Liver (tissue), 9 donors: ENCODE measurements around the gene PDE4D. TPM values are rescaled to one million over a fixed set of nuclear protein-coding genes. Genes with fewer than 3 reads are reported as not detected.

ENCODE experiments used
- DNase-seq: peaks from one replicate; pipeline ENCODE4 v3.0.0-alpha.2; 2017; ENCODE audit warnings: low spot score
- H3K27ac ChIP-seq, 2 donors: one replicate each; pipeline ENCODE4 v1.7.0; 2013; ENCODE audit warnings: inconsistent platforms in 2 of 2, low read length in 2 of 2, control low read depth in 1 of 2, low read depth in 1 of 2, mild to moderate bottlenecking in 1 of 2
- H3K27me3 ChIP-seq, 4 donors: one replicate each; pipeline versions ENCODE4 v1.6.1 to v1.7.0; 2013; ENCODE audit warnings: low read length in 3 of 4, inconsistent platforms in 1 of 4, mild to moderate bottlenecking in 1 of 4, moderate library complexity in 1 of 4; ENCODE audit not compliant: control insufficient read depth in 4 of 4, insufficient read depth in 4 of 4
- H3K36me3 ChIP-seq, 4 donors: one replicate each; pipeline versions ENCODE4 v1.6.1 to v1.7.0; 2013; ENCODE audit warnings: low read length in 3 of 4, mild to moderate bottlenecking in 3 of 4, low read depth in 1 of 4, moderate library complexity in 1 of 4; ENCODE audit not compliant: control insufficient read depth in 4 of 4, insufficient read depth in 3 of 4
- H3K4me1 ChIP-seq, 4 donors: one replicate each; pipeline versions ENCODE4 v1.6.1 to v1.7.0; 2013; ENCODE audit warnings: low read length in 3 of 4, mild to moderate bottlenecking in 3 of 4, moderate library complexity in 1 of 4; ENCODE audit not compliant: control insufficient read depth in 4 of 4, insufficient read depth in 4 of 4
- H3K4me3 ChIP-seq, 3 donors: one replicate each; pipeline versions ENCODE4 v1.6.1 to v1.7.0; 2013; ENCODE audit warnings: low read length in 3 of 3, control low read depth in 1 of 3, low read depth in 1 of 3, mild to moderate bottlenecking in 1 of 3
- H3K9ac ChIP-seq, 2 donors: one replicate each; pipeline ENCODE4 v1.7.0; 2013; ENCODE audit warnings: low read length in 2 of 2, mild to moderate bottlenecking in 2 of 2, moderate library complexity in 2 of 2, control low read depth in 1 of 2, low read depth in 1 of 2
- H3K9me3 ChIP-seq, 4 donors: one replicate each; pipeline versions ENCODE4 v1.6.1 to v1.7.0; 2013; ENCODE audit warnings: low read length in 3 of 4; ENCODE audit not compliant: control insufficient read depth in 4 of 4
- EGR1 ChIP-seq, 2 donors: IDR thresholded peaks; 2 replicates each; pipeline ENCODE4 v1.6.1; 2016 to 2018; ENCODE audit warnings: antibody characterized with exemption in 2 of 2, low read depth in 2 of 2
- FOXA1 ChIP-seq: IDR thresholded peaks from 2 replicates; pipeline ENCODE4 v1.6.1; 2016; ENCODE audit warnings: antibody characterized with exemption
- FOXA2 ChIP-seq: IDR thresholded peaks from 2 replicates; pipeline ENCODE4 v1.6.1; 2016; ENCODE audit warnings: antibody characterized with exemption
- GABPA ChIP-seq, 2 donors: IDR thresholded peaks in 1 of 2; conservative IDR thresholded peaks in 1 of 2; 2 replicates each; pipeline ENCODE4 v1.6.1; 2016; ENCODE audit warnings: antibody characterized with exemption in 2 of 2, mild to moderate bottlenecking in 1 of 2, moderate library complexity in 1 of 2
- HNF4A ChIP-seq, 2 donors: conservative IDR thresholded peaks; 2 replicates each; pipeline ENCODE4 v1.6.1; 2016; ENCODE audit warnings: antibody characterized with exemption in 2 of 2, mild to moderate bottlenecking in 2 of 2
- HNF4G ChIP-seq: IDR thresholded peaks from 2 replicates; pipeline ENCODE4 v1.6.1; 2016; ENCODE audit warnings: antibody characterized with exemption
- JUND ChIP-seq, 2 donors: IDR thresholded peaks; 2 replicates each; pipeline ENCODE4 v1.6.1; 2016; ENCODE audit warnings: antibody characterized with exemption in 2 of 2
- MAX ChIP-seq: IDR thresholded peaks from 2 replicates; pipeline ENCODE4 v1.6.1; 2016; ENCODE audit warnings: antibody characterized with exemption
- NR2F2 ChIP-seq: IDR thresholded peaks from 2 replicates; pipeline ENCODE4 v1.6.1; 2016; ENCODE audit warnings: antibody characterized with exemption
- RAD21 ChIP-seq, 2 donors: IDR thresholded peaks; 2 replicates each; pipeline ENCODE4 v1.6.1; 2016; ENCODE audit warnings: antibody characterized with exemption in 2 of 2, mild to moderate bottlenecking in 2 of 2
- REST ChIP-seq: IDR thresholded peaks from 2 replicates; pipeline ENCODE4 v1.6.1; 2016; ENCODE audit warnings: antibody characterized with exemption, mild to moderate bottlenecking
- RXRA ChIP-seq, 2 donors: IDR thresholded peaks; 2 replicates each; pipeline ENCODE4 v1.6.1; 2017 to 2018; ENCODE audit warnings: antibody characterized with exemption in 2 of 2, mild to moderate bottlenecking in 1 of 2
- SP1 ChIP-seq: IDR thresholded peaks from 2 replicates; pipeline ENCODE4 v1.6.1; 2018; ENCODE audit warnings: antibody characterized with exemption, mild to moderate bottlenecking
- TAF1 ChIP-seq: conservative IDR thresholded peaks from 2 replicates; pipeline ENCODE4 v1.6.1; 2016; ENCODE audit warnings: antibody characterized with exemption, mild to moderate bottlenecking
- YY1 ChIP-seq: IDR thresholded peaks from 2 replicates; pipeline ENCODE4 v1.6.1; 2016; ENCODE audit warnings: antibody characterized with exemption, mild to moderate bottlenecking
- ZBTB33 ChIP-seq: IDR thresholded peaks from 2 replicates; pipeline ENCODE4 v1.6.1; 2016; ENCODE audit warnings: antibody characterized with exemption
- WGBS: extraction: QIAGEN DNeasy Blood & Tissue Kit; methylation state at CpG from one replicate; pipeline ENCODE4 v1.1.7; 2013; 5-methylcytosine and 5-hydroxymethylcytosine counted together
- polyA plus RNA-seq, 2 donors: library from polyadenylated mRNA; stranded (reverse) in 1 of 2; unstranded in 1 of 2; fragments of 200-250 nt in 1 of 2; fragments of >200 nt in 1 of 2; fragmentation: Nextera tagmentation in 1 of 2; extraction: Ambion mirVana in 1 of 2; gene quantifications; one replicate each; pipeline versions ENCODE4 v1.2.1 to v1.2.3, GENCODE V29; 2013 to 2015
- total RNA-seq, 2 donors: library from RNA; depleted of rRNA; stranded (reverse); fragments of >200 nt; gene quantifications; one replicate each; pipeline ENCODE4 v1.2.3, GENCODE V29; 2014
- TF ChIP-seq, protein P1 (sequence below): fragments of 150-350 bp; IDR thresholded peaks from 2 replicates; pipeline ENCODE4 v1.5.1; 2017; ENCODE audit warnings: improper control_type of control experiment, low read depth, low read length; ENCODE audit not compliant: missing input control
- TF ChIP-seq, protein P2 (sequence below): IDR thresholded peaks from 2 replicates; pipeline ENCODE4 v1.6.1; 2016; ENCODE audit warnings: antibody characterized with exemption
- donor health status: healthy.
- donor health status: healthy.
- donor health status: healthy.
- donor health status: healthy.
- donor health status: healthy.

Gene PDE4D
- total and polyA plus RNA-seq, 4 donors = 0.67 to 11.9 (median 6.5) TPM

DNA sequence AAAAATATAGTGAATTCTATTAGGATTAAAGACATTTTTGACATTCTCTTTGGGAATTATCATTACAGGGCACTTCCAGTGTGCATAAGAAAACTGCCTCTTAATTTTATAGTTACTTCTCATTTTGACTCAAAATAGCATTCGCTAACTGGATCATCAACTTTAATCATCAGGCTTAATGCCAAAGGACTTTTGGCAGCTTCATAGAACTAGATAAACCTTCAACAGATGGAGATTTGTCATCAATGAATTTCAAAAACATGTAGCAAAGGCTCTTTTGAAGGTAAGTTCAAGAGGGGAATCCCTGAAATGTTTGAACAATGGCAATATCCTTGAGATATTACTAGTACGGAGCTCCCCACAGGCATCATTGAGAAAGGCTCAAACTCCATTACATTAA lies 447.2 kb downstream of the PDE4D start:
- peaks cover 0 to 4% (median 0%) of the 10 kb centered on the region in 4 donors for H3K4me1 ChIP-seq
- H3K4me3 ChIP-seq = no peak overlapping the region
- WGBS = 42% methylated on average over 2 of the region's 2 CpGs
- DNase-seq = no peak
- no peak overlapping the region for H3K27ac ChIP-seq
- no peaks in the 10 kb centered on the region for H3K27me3 ChIP-seq
- H3K9ac ChIP-seq = no peak overlapping the region
- TF ChIP-seq EGR1 (IDR thresholded peaks at IDR 0.05; ENCODE audit: low read depth in 2 of 2) (no peak), GABPA (IDR thresholded peaks at IDR 0.05 in 1 of 2, conservative IDR thresholded peaks at IDR 0.05 in 1 of 2) (no peak), RAD21 (IDR thresholded peaks at IDR 0.05) (no peak), NR2F2 (no peak), JUND (IDR thresholded peaks at IDR 0.05) (no peak), TAF1 (no peak), ZBTB33 (no peak), HNF4G (no peak), FOXA1 (no peak), REST (no peak), YY1 (no peak), FOXA2 (no peak), HNF4A (conservative IDR thresholded peaks at IDR 0.05) (no peak), MAX (no peak), RXRA (IDR thresholded peaks at IDR 0.05) (no peak), SP1 (no peak)
- TF ChIP-seq, protein P1, sequence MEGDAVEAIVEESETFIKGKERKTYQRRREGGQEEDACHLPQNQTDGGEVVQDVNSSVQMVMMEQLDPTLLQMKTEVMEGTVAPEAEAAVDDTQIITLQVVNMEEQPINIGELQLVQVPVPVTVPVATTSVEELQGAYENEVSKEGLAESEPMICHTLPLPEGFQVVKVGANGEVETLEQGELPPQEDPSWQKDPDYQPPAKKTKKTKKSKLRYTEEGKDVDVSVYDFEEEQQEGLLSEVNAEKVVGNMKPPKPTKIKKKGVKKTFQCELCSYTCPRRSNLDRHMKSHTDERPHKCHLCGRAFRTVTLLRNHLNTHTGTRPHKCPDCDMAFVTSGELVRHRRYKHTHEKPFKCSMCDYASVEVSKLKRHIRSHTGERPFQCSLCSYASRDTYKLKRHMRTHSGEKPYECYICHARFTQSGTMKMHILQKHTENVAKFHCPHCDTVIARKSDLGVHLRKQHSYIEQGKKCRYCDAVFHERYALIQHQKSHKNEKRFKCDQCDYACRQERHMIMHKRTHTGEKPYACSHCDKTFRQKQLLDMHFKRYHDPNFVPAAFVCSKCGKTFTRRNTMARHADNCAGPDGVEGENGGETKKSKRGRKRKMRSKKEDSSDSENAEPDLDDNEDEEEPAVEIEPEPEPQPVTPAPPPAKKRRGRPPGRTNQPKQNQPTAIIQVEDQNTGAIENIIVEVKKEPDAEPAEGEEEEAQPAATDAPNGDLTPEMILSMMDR = no peak
- TF ChIP-seq, protein P2, sequence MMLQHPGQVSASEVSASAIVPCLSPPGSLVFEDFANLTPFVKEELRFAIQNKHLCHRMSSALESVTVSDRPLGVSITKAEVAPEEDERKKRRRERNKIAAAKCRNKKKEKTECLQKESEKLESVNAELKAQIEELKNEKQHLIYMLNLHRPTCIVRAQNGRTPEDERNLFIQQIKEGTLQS = no peak
- no peaks in the 10 kb centered on the region for H3K9me3 ChIP-seq
- no peaks in the 10 kb centered on the region for H3K36me3 ChIP-seq
